DOHH2 (cell line): Measurements from ENCODE around the gene CFAP77.
A peak's percentile ranks its signal among the peaks of the same experiment; 100 is the strongest.

Source experiments
- H3F3A ChIP-seq: fragments of 200-600 bp; sonication (generic), shearing (Covaris generic); 2 replicates; pipeline ENCODE4 v1.6.0; 2016; ENCODE audit warnings: antibody characterized with exemption, mild to moderate bottlenecking; ENCODE audit not compliant: control insufficient read depth, insufficient read depth
- H3K27ac ChIP-seq: fragments of 200-600 bp; sonication (generic); 2 replicates; pipeline ENCODE4 v1.5.1; 2014; ENCODE audit warnings: low read depth, mild to moderate bottlenecking, low read length, moderate library complexity
- H3K27me3 ChIP-seq: fragments of 200-600 bp; sonication (generic); 2 replicates; pipeline ENCODE4 v1.6.1; 2014; ENCODE audit warnings: mild to moderate bottlenecking, low read length, mixed read lengths; ENCODE audit not compliant: control insufficient read depth
- H3K36me3 ChIP-seq: fragments of 200-600 bp; sonication (generic); 2 replicates; pipeline ENCODE4 v1.6.1; 2014; ENCODE audit warnings: mild to moderate bottlenecking, low read length, moderate library complexity, mixed read lengths; ENCODE audit not compliant: control insufficient read depth
- H3K4me1 ChIP-seq: fragments of 200-600 bp; sonication (generic); 2 replicates; pipeline ENCODE4 v1.6.1; 2014; ENCODE audit warnings: mild to moderate bottlenecking, low read length, mixed read lengths; ENCODE audit not compliant: control insufficient read depth
- H3K4me2 ChIP-seq: fragments of 200-600 bp; sonication (generic); 2 replicates; pipeline ENCODE4 v1.6.0; 2014; ENCODE audit warnings: mild to moderate bottlenecking, low read length, moderate library complexity
- H3K4me3 ChIP-seq: fragments of 200-600 bp; sonication (generic); 2 replicates; pipeline ENCODE4 v1.5.1; 2014; ENCODE audit warnings: mild to moderate bottlenecking, low read length, mixed read lengths
- H3K79me2 ChIP-seq: fragments of 200-600 bp; sonication (generic); 2 replicates; pipeline ENCODE4 v1.6.1; 2014; ENCODE audit warnings: mild to moderate bottlenecking, low read length, mixed read lengths; ENCODE audit not compliant: control insufficient read depth
- H3K9me2 ChIP-seq: fragments of 200-600 bp; sonication (generic); replicated peaks from 2 replicates; pipeline ENCODE4 v1.6.1; 2014; ENCODE audit warnings: mild to moderate bottlenecking, low read length, mixed read lengths; ENCODE audit not compliant: control insufficient read depth
- H3K9me3 ChIP-seq: fragments of 200-600 bp; sonication (generic); 2 replicates; pipeline ENCODE4 v1.6.1; 2014; ENCODE audit warnings: antibody characterized with exemption, low read length, mixed read lengths; ENCODE audit not compliant: control insufficient read depth, insufficient read depth
- H4K20me1 ChIP-seq: fragments of 200-600 bp; sonication (generic); 2 replicates; pipeline ENCODE4 v1.6.0; 2014; ENCODE audit warnings: low read depth, mild to moderate bottlenecking, antibody characterized with exemption, low read length, moderate library complexity; ENCODE audit not compliant: control insufficient read depth, insufficient read depth
- EZH2phosphoT487 ChIP-seq: fragments of 200-600 bp; sonication (generic); IDR thresholded peaks from 2 replicates; pipeline ENCODE4 v1.6.1; 2017; ENCODE audit warnings: borderline replicate concordance, mild to moderate bottlenecking, antibody characterized with exemption, low read length, moderate library complexity, mixed read lengths
- TF ChIP-seq, protein P1 (sequence below): fragments of 200-600 bp; sonication (generic); IDR thresholded peaks from one replicate; pipeline ENCODE4 v1.5.1; 2014; ENCODE audit warnings: antibody characterized with exemption, mild to moderate bottlenecking, low read depth, low read length; ENCODE audit not compliant: poor library complexity, severe bottlenecking

Gene CFAP77

GRCh38 chr9:132547976-132548730 is 138.1 kb downstream of the CFAP77 start:
- H3K9me3 ChIP-seq: no peaks in the 10 kb centered on the region
- H4K20me1 ChIP-seq: no peaks in the 10 kb centered on the region
- no peak for TF ChIP-seq EZH2phosphoT487
- TF ChIP-seq, protein P1, sequence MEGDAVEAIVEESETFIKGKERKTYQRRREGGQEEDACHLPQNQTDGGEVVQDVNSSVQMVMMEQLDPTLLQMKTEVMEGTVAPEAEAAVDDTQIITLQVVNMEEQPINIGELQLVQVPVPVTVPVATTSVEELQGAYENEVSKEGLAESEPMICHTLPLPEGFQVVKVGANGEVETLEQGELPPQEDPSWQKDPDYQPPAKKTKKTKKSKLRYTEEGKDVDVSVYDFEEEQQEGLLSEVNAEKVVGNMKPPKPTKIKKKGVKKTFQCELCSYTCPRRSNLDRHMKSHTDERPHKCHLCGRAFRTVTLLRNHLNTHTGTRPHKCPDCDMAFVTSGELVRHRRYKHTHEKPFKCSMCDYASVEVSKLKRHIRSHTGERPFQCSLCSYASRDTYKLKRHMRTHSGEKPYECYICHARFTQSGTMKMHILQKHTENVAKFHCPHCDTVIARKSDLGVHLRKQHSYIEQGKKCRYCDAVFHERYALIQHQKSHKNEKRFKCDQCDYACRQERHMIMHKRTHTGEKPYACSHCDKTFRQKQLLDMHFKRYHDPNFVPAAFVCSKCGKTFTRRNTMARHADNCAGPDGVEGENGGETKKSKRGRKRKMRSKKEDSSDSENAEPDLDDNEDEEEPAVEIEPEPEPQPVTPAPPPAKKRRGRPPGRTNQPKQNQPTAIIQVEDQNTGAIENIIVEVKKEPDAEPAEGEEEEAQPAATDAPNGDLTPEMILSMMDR: no peak
- no peaks in the 10 kb centered on the region for H3K36me3 ChIP-seq
- H3K27me3 ChIP-seq: no peaks in the 10 kb centered on the region
- peaks cover 68% of the 10 kb centered on the region for H3K4me1 ChIP-seq
- H3K4me3 ChIP-seq: peak overlapping the region; percentile 66
- peak overlapping the region; percentile 76 for H3K4me2 ChIP-seq
- peak overlapping the region; percentile 95 for H3K27ac ChIP-seq
- H3F3A ChIP-seq: peaks cover 27% of the 10 kb centered on the region
- H3K79me2 ChIP-seq: no peaks in the 10 kb centered on the region
- H3K9me2 ChIP-seq: no peaks in the 10 kb centered on the region

DNA sequence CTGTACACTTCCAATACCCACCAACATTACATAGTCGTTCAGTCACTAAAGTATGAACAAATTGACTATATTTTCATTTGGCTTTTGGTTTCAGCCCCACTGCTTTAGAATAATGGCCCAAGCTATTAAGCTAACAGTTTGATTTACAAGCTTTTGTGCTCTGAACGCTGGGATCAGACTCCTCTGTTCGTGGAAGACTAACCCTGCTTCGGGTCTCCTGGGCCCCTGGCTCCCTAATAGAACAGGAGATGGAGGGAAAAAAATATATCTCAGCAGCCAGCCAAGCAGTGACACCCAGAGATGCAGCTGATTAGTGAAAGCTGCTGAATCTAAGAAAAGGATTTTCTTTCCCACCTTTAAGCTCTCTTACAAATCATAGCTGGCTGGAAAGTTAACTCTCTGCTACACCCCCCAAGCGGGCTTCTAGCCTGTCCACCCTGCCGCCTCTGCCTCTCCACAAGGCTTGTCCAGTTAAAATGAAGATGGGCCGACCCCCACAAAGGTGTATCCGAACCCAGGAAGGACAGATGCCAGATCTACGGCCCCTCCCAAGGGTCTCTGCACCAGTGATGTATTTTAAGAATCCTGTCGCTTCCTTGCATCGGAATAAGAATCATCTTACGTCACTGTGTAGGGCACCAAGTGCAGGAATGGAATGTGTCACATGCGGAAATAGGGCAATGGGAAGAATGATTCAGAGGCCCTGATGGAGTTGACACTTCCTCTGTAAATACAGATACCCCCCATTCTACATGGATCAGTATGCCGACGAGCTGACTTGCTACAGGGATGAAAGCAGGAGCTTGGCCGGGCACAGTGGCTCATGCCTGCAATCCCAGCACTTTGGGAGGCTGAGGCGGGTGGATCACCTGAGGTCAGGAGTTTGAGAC is 139.0 kb downstream of the CFAP77 start:
- Histone ChIP-seq H3K9me2 (no peaks in the 10 kb centered on the region), H3K27me3 (no peaks in the 10 kb centered on the region), H3K4me2 (peak overlapping the region; percentile 76), H3K27ac (peak overlapping the region; percentile 95), H3K4me1 (peaks cover 68% of the 10 kb centered on the region), H3K79me2 (no peaks in the 10 kb centered on the region), H3F3A (peaks cover 27% of the 10 kb centered on the region), H4K20me1 (no peaks in the 10 kb centered on the region), H3K4me3 (peak overlapping the region; percentile 66), H3K36me3 (no peaks in the 10 kb centered on the region), H3K9me3 (no peaks in the 10 kb centered on the region)
- no peak for TF ChIP-seq EZH2phosphoT487
- TF ChIP-seq, protein P1: no peak

DNA sequence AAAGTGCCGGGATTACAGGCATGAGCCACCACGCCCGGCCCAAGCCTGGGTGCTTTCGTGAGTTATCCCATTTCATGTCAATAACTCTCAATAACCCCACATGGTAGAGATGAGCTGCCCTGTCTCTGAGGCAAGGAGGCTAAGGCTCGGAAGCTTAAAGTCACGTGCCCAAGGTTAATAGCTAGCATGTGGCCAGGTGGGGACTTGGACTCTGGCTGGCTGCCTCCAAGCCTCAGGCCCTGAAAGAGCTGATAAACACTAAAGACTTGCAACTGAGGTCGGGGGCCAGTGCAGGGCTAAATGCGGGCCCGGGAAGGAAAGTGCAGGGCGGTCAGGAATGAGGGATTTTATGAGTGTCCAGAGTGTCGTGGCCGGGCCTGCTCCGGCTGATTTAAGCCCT is 141.5 kb downstream of the CFAP77 start:
- Histone ChIP-seq H3K79me2 (no peaks in the 10 kb centered on the region), H3K27ac (no peak overlapping the region), H3K36me3 (no peaks in the 10 kb centered on the region), H3K4me2 (no peak overlapping the region), H3K4me1 (peaks cover 58% of the 10 kb centered on the region), H3K9me2 (no peaks in the 10 kb centered on the region), H3K9me3 (no peaks in the 10 kb centered on the region), H3K4me3 (no peak overlapping the region), H3F3A (peaks cover 27% of the 10 kb centered on the region), H3K27me3 (no peaks in the 10 kb centered on the region), H4K20me1 (no peaks in the 10 kb centered on the region)
- TF ChIP-seq EZH2phosphoT487: no peak
- TF ChIP-seq, protein P1: no peak
